ENCODE results near the gene CUEDC1. TPM values are rescaled to one million over a fixed set of nuclear protein-coding genes. Genes with fewer than 3 reads are reported as not detected.

Gene CUEDC1
- total RNA-seq, 1 donor from 2014 or later, result 34.1 TPM

DNA sequence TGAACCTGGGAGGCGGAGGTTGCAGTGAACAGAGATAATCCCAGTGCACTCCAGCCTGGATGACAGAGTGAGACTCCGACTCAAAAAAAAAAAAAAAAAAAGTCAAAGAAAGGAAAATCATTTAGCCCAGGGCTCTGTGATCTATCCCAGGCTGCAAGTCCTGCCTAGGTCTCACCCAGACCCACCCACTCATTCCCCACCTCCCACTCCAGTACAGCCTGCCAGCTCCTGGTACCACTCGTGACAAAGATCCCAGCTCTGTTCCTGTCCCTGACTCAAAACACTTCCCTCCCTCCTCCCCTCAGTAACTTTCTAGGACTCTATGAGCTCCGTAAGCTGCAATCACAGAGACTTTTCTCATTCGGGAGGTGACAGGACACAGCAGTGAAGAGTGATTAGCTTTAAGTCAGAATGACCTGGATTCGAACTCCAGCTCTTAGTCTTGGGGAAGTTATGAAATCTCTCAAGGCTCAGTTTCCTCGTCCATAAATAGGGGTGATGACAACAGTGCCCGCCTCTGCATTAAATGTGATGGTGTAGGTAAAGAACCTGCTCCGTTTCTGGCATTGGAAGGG is 77.3 kb downstream of the CUEDC1 start:
- DNase-seq (ENCODE audit: low spot score), result no peak

DNA sequence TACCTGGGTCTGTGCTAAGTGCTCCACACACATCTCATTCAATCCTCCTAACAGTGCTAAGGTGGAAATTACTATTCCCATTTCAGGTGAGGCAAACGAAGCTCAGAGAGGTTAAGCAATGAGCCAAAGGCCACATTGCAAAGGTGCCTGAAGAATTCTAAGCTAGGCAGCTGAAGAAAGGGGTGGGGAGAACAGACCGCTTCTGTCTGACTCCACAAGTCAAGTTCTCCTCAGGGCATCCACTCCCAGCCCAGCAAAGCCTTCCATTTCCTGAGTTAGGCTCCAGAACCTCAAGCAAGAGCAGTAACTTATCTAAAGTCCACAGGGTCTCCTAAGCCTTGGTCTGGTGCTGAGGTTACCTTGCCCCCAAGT is 78.4 kb downstream of the CUEDC1 start:
- no peak for DNase-seq (ENCODE audit: low spot score)

DNA sequence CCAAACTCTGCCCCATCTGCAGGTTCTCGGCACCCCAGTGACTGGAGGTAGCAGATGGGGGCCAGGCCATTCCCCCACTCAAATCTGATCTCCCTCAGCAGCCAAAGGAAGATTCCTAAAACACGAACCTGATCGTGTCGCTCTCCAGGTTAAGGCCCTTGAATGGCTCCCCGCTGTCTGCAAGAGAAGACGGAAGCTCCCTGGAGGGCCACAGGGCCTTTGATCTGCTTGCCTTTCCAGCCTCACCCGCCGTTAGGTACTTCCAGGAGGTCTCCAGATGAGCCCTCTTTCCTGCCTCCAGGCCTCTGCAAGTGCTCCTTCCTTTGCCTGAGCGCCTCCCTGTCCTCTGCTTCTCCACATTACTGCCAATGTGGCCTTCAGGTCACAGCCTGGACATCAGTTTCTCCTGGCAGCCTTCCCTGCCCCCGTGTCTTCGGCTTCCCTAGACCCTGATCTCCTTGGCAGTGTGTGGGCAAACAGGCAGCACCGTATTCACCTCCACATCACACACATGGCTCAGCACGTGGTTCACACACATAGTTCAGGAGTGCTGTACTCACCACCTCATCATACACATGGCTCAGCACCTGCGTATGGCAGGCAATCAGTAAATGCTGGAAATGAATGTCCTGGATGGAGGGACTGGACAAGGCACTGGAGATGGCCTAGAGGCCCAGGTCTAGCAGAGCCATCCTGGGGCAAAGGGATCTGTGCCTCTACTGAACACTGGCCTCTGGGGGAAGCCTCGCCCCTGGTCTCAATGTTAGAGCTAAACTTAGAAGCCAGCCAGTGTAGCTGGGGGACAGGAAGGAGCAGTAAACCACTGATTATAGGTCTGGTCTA is 79.0 kb downstream of the CUEDC1 start:
- no peak for DNase-seq (ENCODE audit: low spot score)

DNA sequence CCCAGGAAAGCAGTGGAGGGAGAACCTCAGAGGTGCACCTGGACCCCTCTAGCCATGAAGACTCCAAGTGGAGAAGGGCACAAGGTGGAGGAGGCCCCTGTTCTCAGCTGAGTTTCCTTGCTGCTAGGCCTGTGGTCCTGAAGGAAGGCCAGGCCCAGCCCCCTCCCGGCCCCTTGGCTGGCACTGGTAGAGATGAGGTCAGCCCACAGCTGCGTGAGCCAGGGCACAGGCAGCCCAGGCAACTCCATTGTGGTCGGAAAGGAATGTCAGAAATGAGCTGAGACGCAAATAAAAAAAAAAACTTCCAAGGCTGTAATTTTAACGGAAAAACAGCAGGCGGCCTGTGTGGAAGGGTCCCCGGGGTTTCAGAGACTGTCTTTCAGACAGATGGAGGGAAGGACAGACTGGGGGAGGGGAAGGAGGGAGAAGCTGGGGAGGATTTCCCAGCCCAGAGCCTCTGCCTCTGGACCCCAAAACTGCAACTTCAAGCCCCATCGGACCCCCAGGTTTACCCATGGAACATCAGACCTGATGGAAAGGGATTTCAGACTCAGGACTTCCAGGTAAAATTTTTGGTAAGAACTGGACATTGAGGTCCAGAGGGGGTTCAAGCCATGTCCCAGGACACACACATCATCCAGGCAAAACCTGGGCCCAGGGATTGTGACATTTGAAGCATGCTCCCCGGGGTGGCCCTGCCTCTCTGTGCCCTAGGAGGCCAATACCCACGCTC is 79.8 kb downstream of the CUEDC1 start:
- no peak for DNase-seq (ENCODE audit: low spot score)

DNA sequence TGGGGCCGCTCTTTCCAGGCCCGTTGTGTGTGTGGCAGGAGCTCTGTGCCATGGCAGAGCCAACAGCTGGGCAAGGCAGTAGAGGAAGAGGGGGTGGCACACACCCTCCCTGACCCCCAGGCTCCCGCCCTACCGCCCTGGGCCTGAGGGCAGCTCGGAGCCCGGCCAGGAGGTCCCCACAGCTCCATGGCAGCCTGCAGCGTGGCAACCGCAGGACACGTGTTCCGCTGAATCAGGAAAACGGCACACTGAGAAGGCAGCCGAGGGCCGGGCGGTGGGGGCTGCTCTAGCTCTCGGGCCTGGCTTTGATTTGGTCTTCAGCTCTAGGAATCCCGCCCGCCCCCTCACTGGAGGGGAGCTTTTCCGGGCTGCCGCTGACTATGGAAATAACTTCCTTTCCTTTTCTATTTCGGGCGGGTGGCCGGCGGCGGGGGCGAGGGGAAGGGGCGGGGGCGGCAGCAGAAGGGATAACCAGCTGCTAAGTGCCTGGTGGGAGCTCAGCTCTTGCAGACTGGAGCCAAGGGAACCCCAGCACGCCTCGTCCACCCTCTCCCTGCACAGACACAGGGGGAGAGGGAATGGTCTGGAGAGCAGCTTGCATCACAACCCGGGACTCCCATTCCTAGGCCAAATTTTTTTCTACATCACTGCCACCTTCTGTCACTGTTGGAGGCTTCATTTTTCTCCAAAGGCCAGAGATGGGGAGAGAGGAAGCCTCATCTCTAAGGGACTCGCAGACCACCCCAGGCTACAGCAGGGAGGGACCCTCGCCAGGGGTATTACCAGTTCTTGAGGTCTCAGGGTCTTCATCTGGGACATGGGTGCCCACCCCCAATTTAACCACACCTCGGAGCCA is 80.5 kb downstream of the CUEDC1 start:
- DNase-seq (ENCODE audit: low spot score), result no peak

DNA sequence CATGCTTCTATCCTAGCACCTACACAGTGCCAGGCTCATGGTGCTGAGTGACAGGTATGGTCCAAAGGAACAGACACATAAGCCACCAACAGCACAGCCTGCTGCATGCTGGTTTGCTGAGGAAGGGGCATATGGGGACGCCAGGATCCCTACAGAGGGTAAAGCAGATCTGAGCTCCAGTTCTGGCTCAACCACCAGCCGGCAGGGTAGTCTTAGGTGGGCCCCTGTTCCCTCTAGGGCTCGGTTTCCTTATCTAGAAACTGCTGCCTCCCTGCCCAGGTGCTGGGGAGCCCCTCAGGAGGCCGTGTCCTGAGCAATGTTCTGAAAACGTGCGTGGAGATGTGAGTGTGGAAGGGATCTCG is 81.2 kb downstream of the CUEDC1 start:
- DNase-seq (ENCODE audit: low spot score), result no peak

DNA sequence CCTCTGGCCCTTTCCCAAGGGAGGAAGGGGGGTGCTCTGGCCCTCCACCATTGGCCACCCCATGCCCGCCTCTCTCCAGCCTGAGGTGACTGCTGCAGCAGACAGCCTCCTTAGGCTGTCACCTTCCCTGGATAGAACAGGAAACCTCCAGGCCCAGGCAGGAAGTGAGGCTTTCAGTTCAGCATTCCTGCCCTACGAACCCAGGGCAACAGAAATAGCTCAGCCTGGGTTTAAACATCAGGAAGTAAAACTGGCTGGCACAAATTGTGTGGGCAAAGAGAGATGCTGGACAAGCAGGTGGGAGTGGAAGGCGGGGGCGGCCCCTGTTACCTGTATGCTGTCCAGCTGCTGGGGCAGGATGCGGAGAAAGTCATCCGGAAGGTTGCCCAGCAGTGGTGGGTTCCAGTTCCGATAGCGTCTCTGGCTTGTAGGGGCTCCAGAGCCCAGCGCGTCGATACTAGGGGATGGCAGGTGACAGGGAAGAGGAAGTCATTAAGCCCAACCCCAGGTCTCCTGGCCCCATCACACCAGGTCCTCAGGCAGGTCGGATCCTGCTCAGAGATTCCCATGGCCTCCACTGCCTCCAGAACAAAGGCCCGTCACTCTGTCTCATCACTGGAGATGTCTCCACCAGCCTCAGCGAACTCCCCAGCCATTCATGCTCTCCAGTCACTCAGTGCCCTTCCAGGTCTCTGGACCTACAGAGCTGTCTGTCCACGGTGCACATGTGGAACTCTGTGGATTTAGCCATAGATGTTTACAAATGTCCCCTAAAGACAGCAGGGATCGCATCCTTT is 81.8 kb downstream of the CUEDC1 start:
- no peak for DNase-seq (ENCODE audit: low spot score)

DNA sequence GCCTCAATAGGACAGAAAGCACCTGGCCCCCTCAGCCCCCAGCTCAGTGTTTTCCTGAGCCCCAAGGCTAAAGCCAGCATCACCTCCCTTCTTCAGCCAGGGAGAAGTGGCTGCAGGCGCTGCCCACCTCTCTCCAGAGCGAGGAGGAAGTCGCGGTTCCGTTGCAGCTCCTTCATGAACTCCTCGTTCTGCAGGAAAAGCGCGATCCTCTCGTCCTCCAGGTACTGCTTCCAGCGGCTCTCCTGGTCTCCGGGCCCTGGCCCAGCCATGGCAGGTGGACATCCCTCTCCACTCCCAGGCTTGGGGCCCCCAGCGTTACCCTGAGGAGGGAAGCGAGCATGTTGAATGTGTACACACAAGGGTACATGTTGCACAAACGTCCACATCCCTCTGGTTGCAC is 82.7 kb downstream of the CUEDC1 start:
- no peak for DNase-seq (ENCODE audit: low spot score)

DNA sequence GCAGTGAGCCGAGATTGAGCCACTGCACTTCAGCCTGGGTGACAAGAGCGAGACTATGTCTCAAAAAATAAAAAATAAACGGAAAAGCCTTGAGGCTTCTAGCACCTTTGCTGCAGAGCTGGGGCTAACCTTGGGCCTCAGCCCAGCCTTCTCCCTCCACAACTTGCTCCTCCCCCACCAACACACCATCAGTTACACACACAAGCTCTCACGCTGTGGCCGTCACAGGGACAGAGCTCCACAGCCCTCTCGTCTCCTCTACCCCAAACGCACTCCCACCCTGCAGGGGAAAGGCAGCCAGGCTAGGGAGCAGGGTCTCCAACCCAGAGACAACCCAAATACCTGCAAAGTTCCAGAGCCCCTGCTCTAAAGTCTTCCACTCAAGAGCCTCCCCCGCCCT is 83.3 kb downstream of the CUEDC1 start:
- no peak for DNase-seq (ENCODE audit: low spot score)

DNA sequence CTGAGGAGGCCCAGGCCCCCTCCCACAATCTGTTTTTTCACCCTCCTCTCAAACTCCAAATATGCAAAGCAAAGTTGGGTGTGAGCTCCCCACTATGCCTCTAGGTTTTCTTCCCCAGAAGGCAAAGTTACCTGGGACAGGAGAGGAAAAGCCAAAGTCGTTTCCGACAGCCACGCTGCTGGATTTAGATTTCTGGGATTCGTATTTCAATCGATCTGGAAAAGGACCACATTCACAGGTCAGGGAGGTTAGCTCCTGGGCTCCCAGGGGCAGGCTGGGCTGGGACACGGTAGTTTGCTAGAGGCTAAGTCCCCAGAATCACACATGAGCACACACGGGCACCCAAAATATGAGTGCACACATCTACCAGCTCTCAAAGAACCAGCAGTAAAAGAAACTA is 84.1 kb downstream of the CUEDC1 start:
- no peak for DNase-seq (ENCODE audit: low spot score)

DNA sequence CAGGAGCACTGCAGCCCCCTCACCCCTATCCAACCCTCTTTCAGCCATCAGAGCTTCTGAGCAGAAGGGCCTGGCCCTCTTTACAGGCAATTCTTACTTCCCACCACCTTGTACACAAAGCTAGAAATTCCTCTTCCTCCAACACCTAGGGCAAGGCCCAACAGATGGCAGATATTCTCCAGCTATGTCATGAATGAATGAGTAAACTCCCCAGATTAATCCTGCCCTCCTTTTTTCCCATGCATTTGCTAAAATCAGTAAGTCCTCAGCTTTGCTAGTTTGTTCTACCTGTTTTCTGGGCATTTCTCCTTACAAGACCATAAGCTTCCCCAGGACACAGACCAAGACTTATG is 85.0 kb downstream of the CUEDC1 start:
- DNase-seq (ENCODE audit: low spot score), result no peak

DNA sequence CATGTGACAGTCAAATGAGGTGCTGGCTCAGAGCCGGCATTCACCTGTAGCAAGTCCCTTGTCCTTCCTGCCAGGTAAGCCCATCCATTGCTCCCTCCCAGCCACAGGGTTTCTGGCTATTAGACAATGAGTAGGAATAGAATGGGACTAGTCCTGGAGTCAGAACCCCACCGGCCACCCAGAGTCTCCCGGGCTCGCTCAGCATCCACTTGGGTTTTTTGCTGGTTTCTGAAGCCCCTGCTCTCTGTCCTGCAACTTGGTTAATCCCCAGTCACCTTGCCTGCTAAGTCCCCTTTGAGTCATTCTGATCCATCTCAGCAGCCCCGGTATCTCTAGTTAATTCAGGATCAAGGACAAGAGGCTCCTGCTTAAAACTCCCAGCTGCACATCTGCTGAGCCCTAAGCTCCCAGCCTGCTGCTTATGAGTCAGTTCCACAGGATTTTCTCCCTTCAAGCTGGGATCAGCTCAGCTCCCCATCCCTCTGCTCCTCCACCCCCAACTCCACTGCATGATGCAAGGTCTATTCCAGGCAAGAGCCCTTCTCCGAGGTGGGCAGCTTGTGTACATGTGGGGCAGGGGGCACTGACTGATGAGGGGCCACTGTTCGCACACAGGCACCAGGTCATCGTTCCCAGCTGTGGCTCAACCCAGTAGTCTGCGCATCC is 85.5 kb downstream of the CUEDC1 start:
- DNase-seq (ENCODE audit: low spot score), result no peak

DNA sequence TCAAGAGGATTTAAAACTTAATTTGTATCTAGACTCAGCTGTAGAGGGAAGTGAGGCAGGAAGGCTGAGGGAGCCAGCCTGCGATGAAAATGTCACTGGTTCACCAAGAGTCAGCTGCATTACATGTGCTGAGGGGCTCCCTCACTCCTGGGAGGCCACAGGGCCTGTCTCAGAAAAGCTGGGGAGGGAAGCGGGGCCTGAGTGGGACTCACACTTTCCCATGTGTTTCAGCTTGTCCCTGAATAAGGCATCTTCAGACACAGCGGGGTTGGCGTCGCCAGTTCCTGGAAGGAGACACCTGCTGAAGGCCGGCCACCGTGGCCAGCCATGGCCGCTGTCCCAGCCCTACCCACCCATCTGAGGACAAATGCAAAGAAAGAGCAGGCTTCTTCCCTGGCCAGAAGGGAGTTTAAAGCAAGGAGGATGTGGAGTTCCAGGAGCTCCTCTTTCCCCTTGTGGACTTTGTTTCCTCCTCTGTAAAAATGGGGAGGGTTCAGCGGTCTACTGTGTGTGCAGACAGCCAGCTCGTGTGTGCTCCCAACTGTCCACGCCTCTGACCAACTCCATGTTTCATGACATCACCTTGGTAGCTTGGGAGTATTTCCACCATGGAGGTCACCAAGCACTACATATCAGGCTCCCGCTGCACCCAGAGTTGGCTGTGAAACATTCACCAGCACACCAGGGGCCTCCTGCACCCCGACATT is 86.1 kb downstream of the CUEDC1 start:
- no peak for DNase-seq (ENCODE audit: low spot score)

DNA sequence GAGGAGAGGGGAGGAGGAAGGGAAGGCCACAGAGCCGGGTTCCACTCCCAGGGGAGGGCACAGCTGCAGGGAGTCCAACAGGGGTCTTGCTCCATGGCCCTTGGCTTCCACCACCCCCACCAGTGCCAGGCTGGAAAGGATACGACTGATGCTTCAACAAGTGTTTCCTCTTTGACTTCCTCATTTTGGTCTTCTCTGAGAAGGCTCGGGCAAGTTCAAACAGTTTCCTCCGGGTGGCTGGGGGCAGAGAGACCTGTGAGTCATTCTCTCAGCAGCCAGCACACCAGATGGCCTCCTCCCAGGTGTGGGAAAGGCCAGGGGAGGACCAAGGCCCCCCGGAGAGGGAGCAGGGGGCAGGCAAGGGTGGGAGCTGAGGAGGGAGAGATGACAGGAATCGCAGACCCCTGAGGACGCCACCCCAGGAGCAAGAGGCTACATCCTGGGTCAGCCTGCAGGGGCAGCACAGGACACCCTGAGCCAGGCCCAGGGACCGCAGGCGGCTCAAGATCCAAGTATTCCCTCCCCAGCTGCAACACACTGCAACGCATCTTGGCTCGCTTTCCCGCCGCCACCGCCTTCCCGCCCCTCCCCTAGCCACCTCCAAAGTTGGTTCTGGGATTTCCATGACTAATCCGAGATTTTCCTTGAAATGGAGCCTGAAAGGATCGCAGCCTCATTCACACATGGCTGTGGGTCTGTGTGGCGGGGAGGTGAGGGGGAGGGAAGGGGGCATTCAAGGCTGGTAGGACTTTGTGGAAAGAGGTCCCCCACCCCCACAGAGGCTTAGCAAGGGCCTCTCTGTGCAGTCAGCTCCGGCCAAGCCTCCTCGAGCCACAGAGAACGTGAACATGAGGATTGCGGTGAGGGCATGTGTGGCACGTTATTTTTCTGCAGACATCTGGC is 87.0 kb downstream of the CUEDC1 start:
- DNase-seq (ENCODE audit: low spot score), result no peak

DNA sequence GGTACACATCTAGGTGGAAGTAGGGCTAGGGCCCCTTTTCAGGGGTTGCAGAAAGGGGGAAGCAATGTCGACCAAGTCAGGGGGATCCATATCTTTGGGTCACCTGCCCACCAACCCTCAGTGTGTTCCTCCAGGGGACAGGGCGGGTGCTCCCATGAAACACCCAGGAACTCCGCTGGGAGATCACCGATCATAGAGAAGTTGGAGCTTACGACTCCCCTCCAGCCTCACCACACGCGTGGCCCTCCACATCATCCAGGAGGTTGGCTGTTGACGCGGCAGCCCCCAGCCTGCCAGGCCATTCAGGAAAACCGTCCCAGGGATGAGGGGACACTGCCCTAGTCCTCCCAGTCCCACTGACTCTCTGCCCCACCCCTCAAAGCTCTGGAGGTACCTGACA is 88.1 kb downstream of the CUEDC1 start:
- no peak for DNase-seq (ENCODE audit: low spot score)

DNA sequence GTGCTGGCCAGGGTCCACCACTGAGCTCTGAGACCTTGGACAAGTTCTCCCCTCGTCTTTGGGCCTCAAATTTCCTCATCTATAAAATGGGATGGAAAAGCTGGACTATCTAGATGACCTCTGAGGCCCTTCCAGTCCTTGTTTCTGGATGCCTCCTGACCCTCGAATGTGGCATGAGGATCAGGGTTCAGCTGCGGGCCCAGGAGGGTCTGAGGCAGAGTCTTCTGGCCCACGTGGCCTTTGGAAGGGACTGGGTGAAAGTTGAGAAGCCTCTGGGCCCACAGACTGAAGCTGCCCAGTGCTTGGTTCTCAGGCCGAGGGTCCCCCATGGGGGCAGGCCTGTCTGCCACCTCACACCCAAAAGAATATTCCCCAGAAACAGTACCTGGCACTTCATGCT is 88.5 kb downstream of the CUEDC1 start:
- no peak for DNase-seq (ENCODE audit: low spot score)

DNA sequence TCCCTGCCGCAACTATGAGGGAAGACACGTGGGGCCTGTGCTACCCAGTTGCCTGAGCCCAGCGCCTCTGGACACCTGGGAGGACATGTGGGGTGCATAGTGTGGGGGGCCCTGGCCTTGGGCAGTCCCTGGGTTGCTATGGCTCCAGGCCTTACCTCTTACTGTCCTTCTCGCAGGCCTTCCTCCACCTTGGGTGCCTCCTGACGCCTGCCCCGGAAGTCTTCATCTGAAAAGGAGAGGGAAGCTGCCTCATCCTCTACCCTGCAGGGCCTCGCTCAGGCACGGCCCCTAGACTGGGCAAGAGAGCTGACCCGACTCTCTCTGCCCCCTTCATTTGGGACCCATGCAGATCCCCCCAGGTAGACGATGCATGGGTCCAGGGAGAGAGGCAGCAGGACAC is 88.9 kb downstream of the CUEDC1 start:
- no peak for DNase-seq (ENCODE audit: low spot score)

DNA sequence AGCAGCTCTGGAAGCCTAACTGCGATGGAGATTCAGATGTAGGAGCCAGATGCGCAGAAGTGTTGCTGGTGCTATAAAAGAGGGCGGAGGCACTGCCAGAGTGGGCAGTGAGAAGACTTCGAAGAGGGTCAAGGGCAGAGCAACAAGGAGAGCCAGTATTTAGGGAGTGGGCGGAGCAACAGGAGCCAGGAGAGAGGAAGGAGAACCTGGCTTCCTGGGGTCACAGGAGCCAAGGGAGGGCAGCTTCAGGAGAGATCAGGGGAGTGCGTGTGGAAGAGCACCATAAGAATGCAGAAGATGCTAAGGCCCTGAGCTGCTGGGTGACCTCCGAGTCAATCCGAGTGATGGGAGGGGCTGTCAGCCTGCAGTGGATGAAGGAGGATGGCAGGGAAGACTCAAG is 90.9 kb downstream of the CUEDC1 start:
- DNase-seq (ENCODE audit: low spot score), result no peak
